ENCODE measurements around the gene TRPV4.

- TF ChIP-seq CTCF (conservative IDR thresholded peaks at IDR 0.05; ENCODE audit: low read length) = no peak
- no peak for TF ChIP-seq EZH2phosphoT487 (IDR thresholded peaks at IDR 0.05; ENCODE audit: borderline replicate concordance, low read depth, low read length)
These were observed 47.3 kb downstream of the TRPV4 start for GRCh38 chr12:109785854-109786253.

All from OCI-LY7 (cell line).